MM.1S (cell line): ENCODE measurements around the gene LMOD1.

Experiments
- DNase-seq: peaks from one replicate; pipeline ENCODE4 v3.0.0-alpha.2; 2015
- H2AFZ ChIP-seq: fragments of 300-600 bp; sonication (generic); 2 replicates; pipeline ENCODE4 v1.6.0; 2016; ENCODE audit warnings: antibody characterized with exemption, low read length
- H3F3A ChIP-seq: fragments of 300-600 bp; sonication (generic); 2 replicates; pipeline ENCODE4 v1.6.1; 2016; ENCODE audit warnings: mild to moderate bottlenecking, antibody characterized with exemption, low read length, moderate library complexity, mixed read lengths; ENCODE audit not compliant: insufficient read depth
- H3K27ac ChIP-seq: fragments of 300-600 bp; sonication (generic); 2 replicates; pipeline ENCODE4 v1.5.1; 2016; ENCODE audit warnings: mild to moderate bottlenecking, low read length
- H3K27me3 ChIP-seq: fragments of 300-600 bp; sonication (generic); replicated peaks from 2 replicates; pipeline ENCODE4 v1.6.0; 2016; ENCODE audit warnings: low read length; ENCODE audit not compliant: insufficient read depth
- H3K36me3 ChIP-seq: fragments of 300-600 bp; sonication (generic); replicated peaks from 2 replicates; pipeline ENCODE4 v1.6.1; 2016; ENCODE audit warnings: mild to moderate bottlenecking, low read length, mixed read lengths; ENCODE audit not compliant: insufficient read depth
- H3K4me1 ChIP-seq: fragments of 300-600 bp; sonication (generic); 2 replicates; pipeline ENCODE4 v1.6.1; 2016; ENCODE audit warnings: low read length, mixed read lengths
- H3K4me2 ChIP-seq: fragments of 300-600 bp; sonication (generic); 2 replicates; pipeline ENCODE4 v1.6.0; 2016; ENCODE audit warnings: low read depth, low read length
- H3K4me3 ChIP-seq: fragments of 300-600 bp; sonication (generic); 2 replicates; pipeline ENCODE4 v1.5.1; 2016; ENCODE audit warnings: low read length, mixed read lengths
- H3K79me2 ChIP-seq: fragments of 300-600 bp; sonication (generic); 2 replicates; pipeline ENCODE4 v1.6.1; 2016; ENCODE audit warnings: mixed run types, low read length, mixed read lengths
- H3K9ac ChIP-seq: fragments of 300-600 bp; sonication (generic); 2 replicates; pipeline ENCODE4 v1.6.1; 2016; ENCODE audit warnings: low read length, mixed read lengths
- H3K9me2 ChIP-seq: fragments of 300-600 bp; sonication (generic); replicated peaks from 2 replicates; pipeline ENCODE4 v1.6.1; 2016; ENCODE audit warnings: mild to moderate bottlenecking, low read length, mixed read lengths; ENCODE audit not compliant: insufficient read depth
- H3K9me3 ChIP-seq: fragments of 300-600 bp; sonication (generic); replicated peaks from 2 replicates; pipeline ENCODE4 v1.6.1; 2016; ENCODE audit warnings: mild to moderate bottlenecking, low read length, mixed read lengths; ENCODE audit not compliant: insufficient read depth
- H4K20me1 ChIP-seq: fragments of 300-600 bp; sonication (generic); 2 replicates; pipeline ENCODE4 v1.6.1; 2016; ENCODE audit warnings: mild to moderate bottlenecking, low read length, moderate library complexity, mixed read lengths; ENCODE audit not compliant: insufficient read depth
- CTCF ChIP-seq: fragments of 300-600 bp; sonication (generic); IDR thresholded peaks from 2 replicates; pipeline ENCODE4 v1.5.1; 2016; ENCODE audit warnings: antibody characterized with exemption, low read length, mixed read lengths
- EZH2 ChIP-seq: fragments of 300-600 bp; sonication (generic); optimal IDR thresholded peaks from 2 replicates; pipeline ENCODE3; 2017; ENCODE audit warnings: low read depth, mild to moderate bottlenecking, antibody characterized with exemption, low read length, mixed read lengths
- EZH2phosphoT487 ChIP-seq: fragments of 300-600 bp; sonication (generic); IDR thresholded peaks from 2 replicates; pipeline ENCODE4 v1.6.1; 2018; ENCODE audit warnings: antibody characterized with exemption, low read length

The LMOD1 gene

GRCh38 chr1:201892211-201892610, 54.1 kb downstream of the LMOD1 start:
- Histone ChIP-seq H3K4me3 (no peak overlapping the region), H3K9me3 (no peaks in the 10 kb centered on the region), H4K20me1 (no peaks in the 10 kb centered on the region), H3K9ac (no peak overlapping the region), H3K4me1 (peaks cover 12% of the 10 kb centered on the region), H3K27ac (no peak overlapping the region), H2AFZ (no peak overlapping the region), H3K4me2 (no peak overlapping the region), H3K27me3 (0 out of 2 replicates have a peak, but pooled peaks cover 11% of the 10 kb centered on the region), H3F3A (no peaks in the 10 kb centered on the region), H3K9me2 (no peaks in the 10 kb centered on the region), H3K36me3 (no peaks in the 10 kb centered on the region), H3K79me2 (no peaks in the 10 kb centered on the region)
- TF ChIP-seq EZH2phosphoT487 (no peak), EZH2 (no peak), CTCF (no peak)
- DNase-seq: no peak

- no peak overlapping the region for H2AFZ ChIP-seq
- peaks cover 16% of the 10 kb centered on the region; the same call in 1 of the 2 replicates for H3K27me3 ChIP-seq
- H3K4me2 ChIP-seq: no peak overlapping the region
- H3K79me2 ChIP-seq: no peaks in the 10 kb centered on the region
- no peak overlapping the region for H3K4me3 ChIP-seq
- peaks cover 6% of the 10 kb centered on the region for H3K4me1 ChIP-seq
- H3K27ac ChIP-seq: no peak overlapping the region
- no peak overlapping the region for H3K9ac ChIP-seq
- H3K9me3 ChIP-seq: no peaks in the 10 kb centered on the region
- no peaks in the 10 kb centered on the region for H3K9me2 ChIP-seq
- TF ChIP-seq EZH2phosphoT487 (no peak), CTCF (no peak), EZH2 (no peak)
- H3K36me3 ChIP-seq: no peaks in the 10 kb centered on the region
- H3F3A ChIP-seq: no peaks in the 10 kb centered on the region
- H4K20me1 ChIP-seq: no peaks in the 10 kb centered on the region
- DNase-seq: no peak
Observed at GRCh38 chr1:201891451-201892045, 54.8 kb downstream of the LMOD1 start.

DNA sequence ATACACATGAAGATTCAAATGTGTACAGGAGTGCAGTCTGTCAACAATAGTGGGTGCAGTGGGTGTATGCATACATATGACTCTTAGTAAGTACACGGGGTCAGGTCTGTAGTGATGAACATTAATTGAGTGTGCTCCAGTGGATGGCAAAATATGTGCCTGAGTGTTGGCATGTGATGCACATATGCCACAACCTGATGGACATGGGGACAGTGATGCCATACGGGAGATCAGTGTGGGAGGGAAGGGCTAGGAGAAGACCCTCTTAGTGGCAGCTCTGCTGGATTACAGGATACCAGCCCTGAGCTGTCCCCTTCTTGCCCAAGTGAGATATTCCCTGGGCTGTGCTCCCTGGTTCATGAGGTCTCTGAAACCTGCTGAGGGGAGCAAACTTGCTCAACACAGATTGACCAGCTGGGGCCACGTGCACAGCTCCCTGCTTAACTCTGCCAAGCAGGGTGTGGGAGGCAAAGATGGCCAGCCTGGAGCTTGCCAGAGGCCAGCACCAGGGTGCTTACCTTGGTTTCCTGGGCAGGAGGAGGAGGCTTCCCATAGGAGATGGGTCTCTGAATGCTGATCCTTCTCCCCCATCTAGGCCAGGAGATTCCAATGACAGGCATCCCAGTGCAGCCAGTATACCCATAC, 55.4 kb downstream of the LMOD1 start:
- DNase-seq: no peak
- Histone ChIP-seq H3K79me2 (no peaks in the 10 kb centered on the region), H3K4me1 (no peaks in the 10 kb centered on the region), H3K9ac (no peak overlapping the region), H3K4me2 (no peak overlapping the region), H3K27ac (no peak overlapping the region), H3F3A (no peaks in the 10 kb centered on the region), H3K9me2 (no peaks in the 10 kb centered on the region), H4K20me1 (no peaks in the 10 kb centered on the region), H3K9me3 (no peaks in the 10 kb centered on the region), H3K4me3 (no peak overlapping the region), H3K36me3 (no peaks in the 10 kb centered on the region), H2AFZ (no peak overlapping the region), H3K27me3 (peaks cover 16% of the 10 kb centered on the region; the same call in 1 of the 2 replicates)
- TF ChIP-seq EZH2 (no peak), EZH2phosphoT487 (no peak), CTCF (no peak)
